GM12865 (cell line): ENCODE results near the gene BRCC3.
A peak's percentile ranks its signal among the peaks of the same experiment; 100 is the strongest.

ENCODE experiments used
- DNase-seq: peaks from one replicate; pipeline ENCODE4 v3.0.0; 2010; ENCODE audit warnings: low read depth
- H3K4me3 ChIP-seq: 2 replicates; pipeline ENCODE4 v1.5.1; 2011; ENCODE audit warnings: mild to moderate bottlenecking, low read depth, low read length, control low read depth
- CTCF ChIP-seq: IDR thresholded peaks from 2 replicates; pipeline ENCODE4 v1.5.1; 2011; ENCODE audit warnings: low read length, control low read depth, low read depth, inconsistent platforms; ENCODE audit not compliant: insufficient read depth; ENCODE audit errors: missing control alignments

The BRCC3 gene

DNA sequence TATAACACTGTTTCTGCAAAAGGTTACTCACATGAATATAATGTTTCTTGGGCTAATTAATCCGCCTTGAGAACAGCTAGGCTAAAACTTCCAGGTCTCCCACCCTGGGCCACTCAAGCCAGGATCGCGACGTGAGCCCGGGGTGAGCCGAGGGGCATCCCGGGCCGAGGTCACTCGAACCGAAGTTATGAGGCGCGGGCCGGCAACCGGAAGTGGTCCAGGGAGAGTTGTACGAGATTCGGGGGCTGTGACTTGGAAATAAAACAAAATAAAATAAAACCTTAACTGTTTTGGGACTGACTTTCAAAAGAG lies 689 bp upstream of the BRCC3 start:
- peak overlapping the region; percentile 86 for H3K4me3 ChIP-seq
- TF ChIP-seq CTCF: no peak
- DNase-seq: no peak

DNA sequence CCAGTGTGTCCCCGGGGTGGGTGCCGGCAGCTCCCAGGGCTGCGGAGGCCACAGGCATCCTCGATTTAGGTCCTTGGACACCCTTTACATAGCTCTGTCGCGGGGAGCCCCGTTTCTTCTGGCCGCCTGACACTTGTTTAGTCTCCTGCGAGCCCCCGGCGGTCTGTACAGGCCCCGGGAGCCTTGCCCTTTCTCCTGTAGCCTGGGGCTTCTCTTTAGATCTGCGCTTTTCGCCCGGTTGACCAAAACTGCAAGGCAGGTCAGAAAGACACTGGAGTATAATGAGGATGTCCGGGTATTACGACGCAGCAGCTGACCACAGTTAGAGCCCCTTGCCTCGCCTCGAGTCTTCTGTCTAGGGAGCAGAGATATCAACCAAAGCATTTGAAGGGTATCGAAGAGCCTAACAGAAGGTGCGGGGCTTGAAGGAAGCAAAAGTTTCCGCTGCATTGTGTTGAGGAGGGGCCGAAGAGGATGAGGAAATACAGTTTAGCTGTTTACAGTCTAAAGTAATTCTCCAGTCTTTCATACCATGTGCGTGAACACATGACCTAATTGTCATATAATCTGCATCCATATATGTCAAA lies 479 bp downstream of the BRCC3 start:
- peak; percentile 22 for DNase-seq
- peak overlapping the region; percentile 82 for H3K4me3 ChIP-seq
- no peak for TF ChIP-seq CTCF

DNA sequence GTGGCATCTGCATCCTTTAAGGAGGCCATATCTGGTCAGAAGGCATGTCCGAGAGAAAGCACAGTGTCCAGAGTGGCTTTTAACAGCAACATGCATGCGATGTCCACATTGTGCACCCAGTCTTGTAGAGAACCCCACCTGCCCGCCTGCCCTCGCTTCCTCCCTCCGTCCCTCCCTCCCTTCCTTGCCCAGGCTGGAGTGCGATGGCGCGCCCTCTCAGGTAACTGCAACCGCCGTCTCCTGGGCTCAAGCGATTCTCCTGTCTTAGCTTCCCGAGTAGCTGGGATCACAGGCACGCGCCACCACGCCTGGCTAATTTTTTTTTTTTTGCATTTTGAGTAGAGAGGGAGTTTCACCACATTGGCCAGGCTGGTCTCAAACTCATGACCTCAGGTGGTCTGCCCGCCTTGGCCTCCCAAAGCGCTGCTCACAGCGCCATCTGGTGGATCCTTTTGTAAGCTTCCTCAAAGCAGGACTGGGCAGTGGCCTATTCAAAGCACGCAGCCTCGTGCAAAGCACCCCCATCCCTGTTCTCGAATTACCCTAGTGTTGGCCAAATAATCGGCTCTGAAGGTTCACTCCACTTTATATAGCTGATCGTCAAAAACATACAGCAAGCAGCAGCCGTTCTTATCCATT lies 15.0 kb downstream of the BRCC3 start:
- peak; percentile 35 for DNase-seq
- H3K4me3 ChIP-seq: no peak overlapping the region
- TF ChIP-seq CTCF: peak; percentile 25

DNA sequence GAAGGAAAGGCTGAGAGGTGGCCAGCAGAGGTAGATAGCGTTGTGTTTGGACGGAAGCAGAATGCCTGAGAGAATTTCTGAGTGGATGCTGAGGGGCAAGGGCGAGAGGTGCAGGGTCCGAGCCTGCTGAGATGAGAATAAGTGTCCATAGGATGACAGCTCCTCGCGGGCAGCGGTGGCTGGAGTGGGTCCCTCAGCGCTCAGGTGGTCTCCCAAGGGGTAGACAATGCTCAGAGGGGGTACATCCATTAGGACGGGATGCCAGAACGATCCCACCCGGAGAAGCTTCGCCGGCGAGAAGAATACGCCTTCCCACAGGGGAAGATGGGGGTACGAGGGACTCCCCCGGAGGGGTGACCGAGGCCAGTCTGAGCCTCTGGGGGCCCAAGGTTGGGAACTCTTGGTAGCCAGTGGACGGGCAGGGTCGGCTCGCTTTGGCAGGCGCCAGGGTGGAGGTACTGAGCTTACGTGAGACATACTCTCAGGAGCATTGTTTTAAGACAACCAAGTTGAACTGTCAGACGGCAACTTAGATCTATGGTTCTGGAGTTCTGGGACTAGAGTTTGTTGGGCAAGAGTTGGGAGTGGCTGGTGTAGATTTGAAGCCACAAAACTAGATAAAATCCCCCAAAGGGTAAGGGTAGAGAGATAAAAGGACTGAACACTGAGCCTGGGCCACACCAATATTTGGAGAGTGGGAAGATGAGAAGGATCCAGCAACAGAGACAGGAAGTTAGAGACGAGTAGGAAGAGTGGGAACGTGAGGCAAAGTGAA lies 15.8 kb downstream of the BRCC3 start:
- no peak overlapping the region for H3K4me3 ChIP-seq
- no peak for DNase-seq
- no peak for TF ChIP-seq CTCF

DNA sequence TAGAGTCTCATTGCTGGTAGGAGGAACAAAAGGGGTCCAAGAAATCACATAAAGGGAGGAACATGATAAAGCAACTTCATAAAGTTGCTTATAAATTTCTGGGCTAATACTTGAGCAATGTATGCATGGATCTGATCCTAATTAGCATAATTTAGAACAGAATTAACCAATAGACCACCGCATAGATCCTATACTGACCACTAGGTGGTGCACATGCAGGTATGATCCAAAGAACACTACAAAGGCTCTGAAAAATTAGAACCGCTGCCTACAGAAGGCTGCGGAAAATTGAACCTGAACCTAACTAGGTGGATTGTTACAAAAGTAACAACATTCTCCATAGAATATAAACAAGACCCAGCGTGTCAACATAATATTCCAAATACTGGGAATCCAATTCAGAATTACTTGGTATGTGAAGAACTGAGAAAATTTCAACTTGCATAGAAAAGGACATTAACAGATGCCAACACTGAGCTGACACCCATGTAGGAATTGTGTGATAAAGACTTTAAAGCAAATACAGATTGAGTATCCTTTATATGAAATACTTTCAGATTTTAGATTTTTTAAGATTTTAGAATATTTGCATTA lies 23.3 kb downstream of the BRCC3 start:
- DNase-seq: peak; percentile 36
- no peak overlapping the region for H3K4me3 ChIP-seq
- peak; percentile 48 for TF ChIP-seq CTCF

GRCh38 chrX:155105919-155106318 lies 34.6 kb downstream of the BRCC3 start:
- no peak for DNase-seq
- TF ChIP-seq CTCF: no peak
- no peak overlapping the region for H3K4me3 ChIP-seq
